Spleen (tissue), 11 donors: ENCODE measurements around the gene MAMDC4. TPM values are rescaled to one million over a fixed set of nuclear protein-coding genes. Genes with fewer than 3 reads are reported as not detected.

Source experiments
- DNase-seq: peaks from one replicate; pipeline ENCODE4 v3.0.0-alpha.2; 2020
- H3K27ac ChIP-seq, 8 donors: fragments of 200-600 bp; sonication (generic) in 7 of 8; 1 replicate in 4 of 8; 2 replicates in 4 of 8; pipeline versions ENCODE4 v1.5.0 to v1.8.0; 2016 to 2021; ENCODE audit warnings: inconsistent platforms in 4 of 8, mild to moderate bottlenecking in 4 of 8, moderate library complexity in 1 of 8
- H3K27me3 ChIP-seq, 7 donors: fragments of 200-600 bp; sonication (generic) in 6 of 7; replicated peaks in 1 of 7; 1 replicate in 4 of 7; 2 replicates in 3 of 7; pipeline versions ENCODE4 v1.5.0 to v1.8.0; 2016 to 2021; ENCODE audit warnings: inconsistent platforms in 3 of 7, mild to moderate bottlenecking in 1 of 7
- H3K36me3 ChIP-seq, 6 donors: fragments of 200-600 bp; sonication (generic) in 5 of 6; 1 replicate in 4 of 6; 2 replicates in 2 of 6; pipeline versions ENCODE4 v1.5.0 to v1.8.0; 2016 to 2021; ENCODE audit warnings: inconsistent platforms in 2 of 6
- H3K4me1 ChIP-seq, 6 donors: fragments of 200-600 bp; sonication (generic) in 5 of 6; 1 replicate in 3 of 6; 2 replicates in 3 of 6; pipeline versions ENCODE4 v1.5.0 to v1.8.0; 2016 to 2021; ENCODE audit warnings: inconsistent platforms in 3 of 6
- H3K4me3 ChIP-seq, 8 donors: fragments of 200-600 bp; sonication (generic) in 7 of 8; 1 replicate in 4 of 8; 2 replicates in 4 of 8; pipeline versions ENCODE4 v1.5.0 to v1.8.0; 2016 to 2021; ENCODE audit warnings: inconsistent platforms in 4 of 8, mild to moderate bottlenecking in 4 of 8, moderate library complexity in 2 of 8
- H3K9me3 ChIP-seq, 8 donors: fragments of 200-600 bp; sonication (generic) in 7 of 8; 1 replicate in 4 of 8; 2 replicates in 4 of 8; pipeline versions ENCODE4 v1.5.0 to v1.8.0; 2016 to 2021; ENCODE audit warnings: inconsistent platforms in 4 of 8
- CTCF ChIP-seq, 11 experiments: fragments of 200-600 bp in 7 of 11; fragments of 450-650 bp in 4 of 11; sonication (generic) in 4 of 11; IDR thresholded peaks in 8 of 11; conservative IDR thresholded peaks in 3 of 11; 1 replicate in 7 of 11; 2 replicates in 4 of 11; pipeline versions ENCODE4 v1.4.0 to v1.8.0; 2016 to 2021; ENCODE audit warnings: antibody characterized with exemption in 11 of 11, inconsistent platforms in 4 of 11, mild to moderate bottlenecking in 1 of 11
- POLR2A ChIP-seq, 3 donors: fragments of 450-650 bp; IDR thresholded peaks; one replicate each; pipeline ENCODE4 v1.5.1; 2017; ENCODE audit warnings: antibody characterized with exemption in 3 of 3, mild to moderate bottlenecking in 1 of 3
- POLR2AphosphoS5 ChIP-seq, 3 donors: sonication (generic); formaldehyde crosslinking; IDR thresholded peaks; one replicate each; pipeline ENCODE4 v1.5.1; 2017; ENCODE audit warnings: antibody characterized with exemption in 3 of 3
- WGBS, 5 donors: extraction: QIAGEN DNeasy Blood & Tissue Kit in 3 of 5; methylation state at CpG; one replicate each; pipeline versions ENCODE4 v1.1.5 to v1.1.7; 2013 to 2018; 5-methylcytosine and 5-hydroxymethylcytosine counted together
- intact Hi-C: fragments of 100-400 bp; cut with DNase I; formaldehyde crosslinking; loops from one replicate; pipeline ENCODE4 v1.15.0; 2023; ENCODE audit warnings: low total_unique reads
- polyA plus RNA-seq, 3 donors: library from polyadenylated mRNA; stranded (reverse); fragments of 200-250 nt; gene quantifications; one replicate each; pipeline ENCODE4 v1.2.1, GENCODE V29; 2013
- total RNA-seq, 7 donors: library from RNA; depleted of rRNA in 3 of 7; stranded (reverse); fragments of >200 nt in 3 of 7; fragmentation: NEBNext Ultra II Directional in 4 of 7; extraction: Animal tissue kit (Norgen Biotek cat#: 25700) in 4 of 7; gene quantifications; one replicate each; pipeline versions ENCODE4 v1.1.0 to v1.2.1, GENCODE V29; 2016 to 2021
- donor health status: healthy with polysubstance abuse.
- donor health status: DM: no; HTN: no; CAD: no; lungs with moderate emphysema.
- donor health status: DM: no; HTN: no; CAD: no.
- donor health status: Bipolar disorder and iron deficiency.
- donor health status: healthy.
- donor health status: DM: no; HTN: no; CAD: no.
- donor health status: DM: yes; HTN: yes; CAD: no.

MAMDC4 gene
- total and polyA plus RNA-seq, 10 donors = 4.9 to 32.0 (median 12.0) TPM

GRCh38 chr9:136846376-136847087, 5.6 kb upstream of the MAMDC4 start:
- Histone ChIP-seq H3K4me3 (peak overlapping the region in 7 of 8 donors; percentile 6 to 90 (median 78)), H3K36me3 (peaks cover 0 to 32% (median 8%) of the 10 kb centered on the region in 6 donors), H3K27ac (peak overlapping the region in 5 of 8 donors; percentile 88 to 93 (median 88)), H3K4me1 (peaks cover 45 to 88% (median 74%) of the 10 kb centered on the region in 6 donors), H3K9me3 (no peaks in the 10 kb centered on the region), H3K27me3 (peaks cover 0 to 57% (median 45%) of the 10 kb centered on the region in 7 donors)
- intact Hi-C loops = loop anchor here (10.0 kb wide), 1 partner anchor 98 kb away; the partner anchor contains the start of genes C8G and FBXW5
- 12 to 18% (median 14%) methylated on average over 45 to 98 of the region's 98 CpGs for WGBS, 5 donors
- DNase-seq = no peak
- TF ChIP-seq POLR2AphosphoS5 (IDR thresholded peaks at IDR 0.05) = peak in 1 of 3 donors; percentile 6
- no peak for TF ChIP-seq POLR2A (IDR thresholded peaks at IDR 0.05)

GRCh38 chr9:136847088-136847825, 4.9 kb upstream of the MAMDC4 start:
- DNase-seq = no peak
- H3K4me3 ChIP-seq = peak overlapping the region; percentile 57 to 90 (median 82)
- no peak for TF ChIP-seq POLR2A (IDR thresholded peaks at IDR 0.05)
- TF ChIP-seq POLR2AphosphoS5 (IDR thresholded peaks at IDR 0.05) = peak in 1 of 3 donors; percentile 31
- TF ChIP-seq CTCF (IDR thresholded peaks at IDR 0.05 in 8 of 11, conservative IDR thresholded peaks at IDR 0.05 in 3 of 11) = no peak
- intact Hi-C loops = loop anchor here (10.0 kb wide), 1 partner anchor 98 kb away; the partner anchor contains the start of genes C8G and FBXW5
- 3 to 11% (median 6%) methylated on average over 12 to 75 of the region's 75 CpGs for WGBS, 5 donors
- H3K4me1 ChIP-seq = peaks cover 37 to 88% (median 69%) of the 10 kb centered on the region in 6 donors
- no peaks in the 10 kb centered on the region for H3K9me3 ChIP-seq
- peak overlapping the region; percentile 80 to 93 (median 88) for H3K27ac ChIP-seq
- peaks cover 0 to 57% (median 45%) of the 10 kb centered on the region in 7 donors for H3K27me3 ChIP-seq
- H3K36me3 ChIP-seq = peaks cover 0 to 38% (median 8%) of the 10 kb centered on the region in 6 donors

GRCh38 chr9:136847826-136848392, 4.2 kb upstream of the MAMDC4 start:
- TF ChIP-seq POLR2AphosphoS5 (IDR thresholded peaks at IDR 0.05) = peak; percentile 92 to 97 (median 92)
- TF ChIP-seq CTCF (IDR thresholded peaks at IDR 0.05 in 8 of 11, conservative IDR thresholded peaks at IDR 0.05 in 3 of 11) = no peak
- H3K9me3 ChIP-seq = no peaks in the 10 kb centered on the region
- peaks cover 0 to 56% (median 45%) of the 10 kb centered on the region in 7 donors for H3K27me3 ChIP-seq
- peak overlapping the region; percentile 57 to 90 (median 82) for H3K4me3 ChIP-seq
- peak overlapping the region; percentile 80 to 93 (median 88) for H3K27ac ChIP-seq
- peaks cover 35 to 83% (median 64%) of the 10 kb centered on the region in 6 donors for H3K4me1 ChIP-seq
- H3K36me3 ChIP-seq = peaks cover 0 to 38% (median 8%) of the 10 kb centered on the region in 6 donors
- WGBS, 5 donors = 0 to 2% (median 1%) methylated on average over 34 to 48 of the region's 48 CpGs
- intact Hi-C loops = loop anchor here (10.0 kb wide), 1 partner anchor 97 kb away; the partner anchor contains the start of genes C8G and FBXW5
- peak; percentile 95 for DNase-seq

GRCh38 chr9:136848393-136849037, 3.6 kb upstream of the MAMDC4 start:
- WGBS, 5 donors = 1 to 5% (median 2%) methylated on average over 13 to 49 of the region's 53 CpGs
- intact Hi-C loops = loop anchor here (10.0 kb wide), 1 partner anchor 96 kb away; the partner anchor contains the start of genes C8G and FBXW5
- H3K36me3 ChIP-seq = peaks cover 0 to 38% (median 8%) of the 10 kb centered on the region in 6 donors
- H3K27ac ChIP-seq = peak overlapping the region; percentile 80 to 93 (median 88)
- peaks cover 30 to 83% (median 61%) of the 10 kb centered on the region in 6 donors for H3K4me1 ChIP-seq
- TF ChIP-seq CTCF (IDR thresholded peaks at IDR 0.05 in 8 of 11, conservative IDR thresholded peaks at IDR 0.05 in 3 of 11) = no peak
- TF ChIP-seq POLR2AphosphoS5 (IDR thresholded peaks at IDR 0.05) = no peak
- TF ChIP-seq POLR2A (IDR thresholded peaks at IDR 0.05) = no peak
- no peak for DNase-seq
- no peaks in the 10 kb centered on the region for H3K9me3 ChIP-seq
- peaks cover 0 to 50% (median 45%) of the 10 kb centered on the region in 7 donors for H3K27me3 ChIP-seq
- peak overlapping the region; percentile 57 to 90 (median 82) for H3K4me3 ChIP-seq
